Adrenal gland (tissue), 12 donors: ENCODE results near the gene PTPMT1. TPM values are rescaled to one million over a fixed set of nuclear protein-coding genes. Genes with fewer than 3 reads are reported as not detected.
"Not testable (repeated sequence)": the region's sequence is repeated elsewhere in the genome, so short reads cannot be mapped to it uniquely, and the experiment has no call there.

Experiments used
- DNase-seq, 7 donors: peaks; one replicate each; pipeline ENCODE4 v3.0.0-alpha.2; 2019 to 2020
- H3K27ac ChIP-seq, 5 donors: fragments of 200-600 bp; sonication (generic) in 4 of 5; 1 replicate in 3 of 5; 2 replicates in 2 of 5; pipeline versions ENCODE4 v1.5.1 to v1.8.0; 2016 to 2020; ENCODE audit warnings: mild to moderate bottlenecking in 1 of 5
- H3K27me3 ChIP-seq: fragments of 200-600 bp; 2 replicates; pipeline ENCODE4 v1.8.0; 2021
- H3K36me3 ChIP-seq, 2 donors: fragments of 200-600 bp; replicated peaks in 1 of 2; 1 replicate in 1 of 2; 2 replicates in 1 of 2; pipeline versions ENCODE4 v1.5.1 to v1.8.0; 2018 to 2022
- H3K4me1 ChIP-seq, 2 donors: fragments of 200-600 bp; replicated peaks in 1 of 2; 1 replicate in 1 of 2; 2 replicates in 1 of 2; pipeline versions ENCODE4 v1.5.1 to v1.8.0; 2018 to 2021
- H3K4me3 ChIP-seq, 4 donors: fragments of 200-600 bp; sonication (generic) in 3 of 4; one replicate each; pipeline ENCODE4 v1.5.1; 2016 to 2018
- H3K9me3 ChIP-seq, 3 donors: fragments of 200-600 bp; sonication (generic) in 1 of 3; replicated peaks in 1 of 3; 1 replicate in 2 of 3; 2 replicates in 1 of 3; pipeline versions ENCODE4 v1.5.1 to v1.8.0; 2016 to 2021
- POLR2A ChIP-seq, 2 donors: fragments of 450-650 bp; IDR thresholded peaks; one replicate each; pipeline ENCODE4 v1.6.1; 2017; ENCODE audit warnings: antibody characterized with exemption in 2 of 2, mild to moderate bottlenecking in 2 of 2, moderate library complexity in 1 of 2
- WGBS, 4 donors: extraction: QIAGEN DNeasy Blood & Tissue Kit in 2 of 4; methylation state at CpG; one replicate each; pipeline versions ENCODE4 v1.1.5 to v1.1.7; 2013 to 2017; 5-methylcytosine and 5-hydroxymethylcytosine counted together
- intact Hi-C, 2 donors: fragments of 100-400 bp; cut with DNase I; formaldehyde crosslinking; loops; one replicate each; pipeline versions ENCODE4 v1.14.1 to v1.15.0; 2022 to 2023
- polyA plus RNA-seq, 3 donors: library from polyadenylated mRNA; stranded (reverse); fragments of 200-250 nt in 2 of 3; fragments of 350-450 nt in 1 of 3; fragmentation: Illumina TruSeq in 1 of 3; extraction: RNeasy Lipid Tissue Mini Kit (QIAGEN cat#74804) in 1 of 3; gene quantifications; one replicate each; pipeline ENCODE4 v1.2.3, GENCODE V29; 2013 to 2014
- total RNA-seq, 9 donors: library from RNA; depleted of rRNA in 4 of 9; stranded (reverse); fragments of >200 nt in 4 of 9; fragments of 120-200 nt in 1 of 9; fragmentation: NEBNext Ultra II Directional in 1 of 9; extraction: Animal tissue kit (Norgen Biotek cat#: 25700) in 1 of 9; gene quantifications; one replicate each; pipeline versions ENCODE4 v1.1.0 to v1.2.4, GENCODE V29; 2013 to 2023
- TF ChIP-seq, protein P1 (sequence below), 6 experiments: fragments of 450-650 bp in 4 of 6; fragments of 200-600 bp in 2 of 6; sonication (generic) in 1 of 6; IDR thresholded peaks; 1 replicate in 5 of 6; 2 replicates in 1 of 6; pipeline versions ENCODE4 v1.5.1 to v1.8.0; 2016 to 2021; ENCODE audit warnings: antibody characterized with exemption in 6 of 6, mild to moderate bottlenecking in 2 of 6, moderate library complexity in 1 of 6
- donor health status: healthy with polysubstance abuse.
- donor health status: Bipolar disorder and iron deficiency.
- donor health status: DM: yes; HTN: yes; CAD: no.
- donor health status: DM: no; HTN: no; CAD: no.
- donor health status: DM: no; HTN: no; CAD: no.
- donor health status: DM: yes; HTN: yes; CAD: no.

PTPMT1 gene
- total and polyA plus RNA-seq, 12 donors: 52.1 to 180 (median 85.6) TPM

- Histone ChIP-seq H3K9me3 (no peaks in the 10 kb centered on the region), H3K36me3 (no peaks in the 10 kb centered on the region), H3K27ac (peak overlapping the region in 4 of 5 donors; percentile 30 to 91 (median 76)), H3K4me3 (no peak overlapping the region), H3K27me3 (no peaks in the 10 kb centered on the region), H3K4me1 (peaks cover 23 to 52% of the 10 kb centered on the region in 2 donors)
- WGBS, 4 donors: 22 to 32% (median 30%) methylated on average over 9 of the region's 9 CpGs
- peak in 3 of 7 donors; percentile 25 to 36 (median 33) for DNase-seq
- intact Hi-C loops: no loop called here
- no peak for TF ChIP-seq POLR2A (IDR thresholded peaks at IDR 0.05)
- TF ChIP-seq, protein P1, sequence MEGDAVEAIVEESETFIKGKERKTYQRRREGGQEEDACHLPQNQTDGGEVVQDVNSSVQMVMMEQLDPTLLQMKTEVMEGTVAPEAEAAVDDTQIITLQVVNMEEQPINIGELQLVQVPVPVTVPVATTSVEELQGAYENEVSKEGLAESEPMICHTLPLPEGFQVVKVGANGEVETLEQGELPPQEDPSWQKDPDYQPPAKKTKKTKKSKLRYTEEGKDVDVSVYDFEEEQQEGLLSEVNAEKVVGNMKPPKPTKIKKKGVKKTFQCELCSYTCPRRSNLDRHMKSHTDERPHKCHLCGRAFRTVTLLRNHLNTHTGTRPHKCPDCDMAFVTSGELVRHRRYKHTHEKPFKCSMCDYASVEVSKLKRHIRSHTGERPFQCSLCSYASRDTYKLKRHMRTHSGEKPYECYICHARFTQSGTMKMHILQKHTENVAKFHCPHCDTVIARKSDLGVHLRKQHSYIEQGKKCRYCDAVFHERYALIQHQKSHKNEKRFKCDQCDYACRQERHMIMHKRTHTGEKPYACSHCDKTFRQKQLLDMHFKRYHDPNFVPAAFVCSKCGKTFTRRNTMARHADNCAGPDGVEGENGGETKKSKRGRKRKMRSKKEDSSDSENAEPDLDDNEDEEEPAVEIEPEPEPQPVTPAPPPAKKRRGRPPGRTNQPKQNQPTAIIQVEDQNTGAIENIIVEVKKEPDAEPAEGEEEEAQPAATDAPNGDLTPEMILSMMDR (IDR thresholded peaks at IDR 0.05): no peak
Observed at GRCh38 chr11:47524291-47524874, 41.0 kb upstream of the PTPMT1 start.

DNA sequence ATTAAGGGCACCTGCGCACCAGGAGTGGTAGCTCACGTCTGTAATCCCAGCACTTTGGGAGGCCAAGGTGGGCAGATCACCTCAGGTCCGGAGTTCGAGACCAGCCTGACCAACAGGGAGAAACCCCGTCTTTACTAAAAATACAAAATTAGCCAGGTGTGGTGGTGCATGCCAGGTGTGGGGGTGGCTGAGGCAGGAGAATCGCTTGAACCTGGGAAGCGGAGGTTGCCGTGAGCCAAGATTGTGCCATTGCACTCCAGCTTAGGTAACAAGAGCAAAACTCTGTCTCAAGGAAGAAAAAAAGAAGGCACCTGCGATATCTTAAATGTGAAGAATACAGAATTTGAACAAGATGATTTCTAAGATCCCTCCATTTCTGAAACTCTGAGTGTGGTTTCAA lies 39.4 kb upstream of the PTPMT1 start:
- H3K27ac ChIP-seq, DNase-seq, intact Hi-C loops, H3K4me3 ChIP-seq, H3K27me3 ChIP-seq, H3K9me3 ChIP-seq, H3K36me3 ChIP-seq: not testable (repeated sequence)
- 92 to 95% (median 93%) methylated on average over 9 of the region's 9 CpGs for WGBS, 4 donors
- peaks cover 26 to 63% of the 10 kb centered on the region in 2 donors for H3K4me1 ChIP-seq

DNA sequence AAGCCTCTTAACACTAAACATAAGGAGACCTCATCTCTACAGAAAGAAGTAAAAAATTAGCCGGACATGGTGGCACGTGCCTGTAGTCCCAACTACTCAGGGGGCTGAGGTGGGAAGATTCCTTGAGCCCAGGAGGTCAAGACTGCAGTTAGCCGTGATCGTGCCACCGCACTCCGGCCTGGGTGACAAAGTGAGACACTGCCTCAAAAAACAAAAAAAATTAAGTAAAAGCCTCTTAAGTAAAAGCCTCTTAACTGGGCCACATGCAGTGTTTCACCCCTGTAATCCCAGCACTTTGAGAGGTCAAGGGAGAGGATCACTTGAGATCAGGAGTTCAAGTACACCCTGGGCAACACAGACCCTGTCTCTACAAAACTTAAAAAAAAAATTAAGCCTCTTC lies 38.2 kb upstream of the PTPMT1 start:
- DNase-seq: no peak
- Histone ChIP-seq H3K27me3 (no peaks in the 10 kb centered on the region), H3K27ac (no peak overlapping the region), H3K4me1 (peaks cover 31 to 66% of the 10 kb centered on the region in 2 donors), H3K9me3 (no peaks in the 10 kb centered on the region), H3K4me3 (no peak overlapping the region), H3K36me3 (no peaks in the 10 kb centered on the region)
- TF ChIP-seq, protein P1 (IDR thresholded peaks at IDR 0.05): no peak
- no peak for TF ChIP-seq POLR2A (IDR thresholded peaks at IDR 0.05)
- intact Hi-C loops: no loop called here
- WGBS, 4 donors: 72 to 96% (median 90%) methylated on average over 6 of the region's 6 CpGs

DNA sequence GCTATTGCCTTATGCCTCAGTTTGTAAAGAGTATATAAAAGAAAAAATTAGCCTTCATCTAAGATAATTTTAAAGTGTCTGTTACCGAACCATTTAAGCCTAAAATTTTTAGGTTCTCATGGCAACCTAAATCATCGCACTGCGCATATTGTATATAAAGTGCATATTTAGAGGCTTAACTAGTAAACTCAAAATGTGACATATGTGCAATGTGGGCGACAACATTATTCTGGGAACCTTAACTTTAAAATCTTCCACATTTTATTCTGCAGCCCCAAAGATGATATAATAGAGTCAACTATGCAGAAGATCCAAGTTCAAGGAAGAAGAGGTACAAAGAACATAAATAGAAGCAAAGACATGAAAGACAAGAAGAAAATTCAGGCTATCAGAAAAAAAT lies 35.4 kb upstream of the PTPMT1 start:
- TF ChIP-seq, protein P1 (IDR thresholded peaks at IDR 0.05): no peak
- no peak for TF ChIP-seq POLR2A (IDR thresholded peaks at IDR 0.05)
- Histone ChIP-seq H3K27me3 (no peaks in the 10 kb centered on the region), H3K4me1 (peaks cover 19 to 67% of the 10 kb centered on the region in 2 donors), H3K27ac (no peak overlapping the region), H3K4me3 (no peak overlapping the region), H3K9me3 (no peaks in the 10 kb centered on the region), H3K36me3 (no peaks in the 10 kb centered on the region)
- no peak for DNase-seq
- WGBS, 4 donors: 94 to 98% (median 96%) methylated on average over 4 of the region's 4 CpGs
- intact Hi-C loops: no loop called here

GRCh38 chr11:47530721-47531120 lies 34.7 kb upstream of the PTPMT1 start:
- H3K4me3 ChIP-seq, H3K27me3 ChIP-seq, intact Hi-C loops, H3K9me3 ChIP-seq, H3K36me3 ChIP-seq: not testable (repeated sequence)
- peak in 5 of 7 donors; percentile 44 to 67 (median 49) for DNase-seq
- Histone ChIP-seq H3K4me1 (peaks cover 19 to 60% of the 10 kb centered on the region in 2 donors), H3K27ac (peak overlapping the region in 2 of 5 donors; percentile 46 to 50)
- WGBS, 4 donors: 47 to 79% (median 63%) methylated on average over 9 of the region's 9 CpGs
